Measurements from ENCODE around the gene TLR8. TPM values are rescaled to one million over a fixed set of nuclear protein-coding genes. Genes with fewer than 3 reads are reported as not detected.

TLR8 gene
- polyA plus RNA-seq, 2 of the 4 experiments (the other 2 are of a cell fraction): not detected

GRCh38 chrX:12972243-12972642 is 65.8 kb downstream of the TLR8 start:
- Histone ChIP-seq H3K27ac (peak overlapping the region in 1 of 2 experiments; percentile 69; a peak in 3 of 6 replicates), H3K4me2 (no peak overlapping the region), H3K4me3 (no peak overlapping the region), H3K4me1 (peaks cover 14% of the 10 kb centered on the region), H3K9me3 (no peaks in the 10 kb centered on the region)
- POLR2A ChIA-PET: interaction anchor here (0.5 kb wide), 1 partner anchor 184 kb away, joined by 5 read pairs; no protein-coding TSS in a partner anchor
- FAIRE-seq (no peak), ATAC-seq (no peak), DNase-seq (ENCODE audit: low read depth in 1 of 2, low spot score in 1 of 2) (no peak)
- CTCF ChIA-PET: interaction anchor here (1.4 to 2.1 kb wide), 2 partner anchors 26 to 516 kb away, joined by 4 to 5 read pairs; no protein-coding TSS in a partner anchor
- TF ChIP-seq JUN (IDR thresholded peaks at IDR 0.05) (no peak), TFCP2L1 (CRISPR knock-in tag; IDR thresholded peaks at IDR 0.05) (no peak), HOXB13 (CRISPR knock-in tag; IDR thresholded peaks at IDR 0.05; ENCODE audit: low read depth) (no peak), CBX8 (IDR thresholded peaks at IDR 0.05) (no peak)
- WGBS (ENCODE audit: missing lambda C conversion rate): 94% methylated on average over 6 of the region's 6 CpGs

Other genes starting within 250 kb of the TLR8 start
- 36.4 and 40.3 TPM in 2 replicates for gene PRPS2, start 115.2 kb upstream of the TLR8 start, polyA plus RNA-seq (2011; rRNA removed)
- gene PRPS2, start 115.2 kb upstream of the TLR8 start, polyA plus RNA-seq (2017; fragmentation: RNase III; extraction: RNeasy Plus Mini Kit Qiagen cat#74134 plus additional on column Dnase treatment): 49.6 to 51.8 TPM (median 49.9 TPM) in 3 replicates
- gene TLR7, start 39.5 kb upstream of the TLR8 start, polyA plus RNA-seq (2011; rRNA removed): not detected in 2 replicates
- not detected in 3 replicates for gene TLR7, start 39.5 kb upstream of the TLR8 start, polyA plus RNA-seq (2017; fragmentation: RNase III; extraction: RNeasy Plus Mini Kit Qiagen cat#74134 plus additional on column Dnase treatment)
- gene TMSB4X, start 68.5 kb downstream of the TLR8 start, polyA plus RNA-seq (2011; rRNA removed): 3,130 and 3,742 TPM in 2 replicates
- 6,622 to 7,955 TPM (median 7,447 TPM) in 3 replicates for gene TMSB4X, start 68.5 kb downstream of the TLR8 start, polyA plus RNA-seq (2017; fragmentation: RNase III; extraction: RNeasy Plus Mini Kit Qiagen cat#74134 plus additional on column Dnase treatment)
- gene FAM9C, start 138.0 kb downstream of the TLR8 start, polyA plus RNA-seq (2011; rRNA removed): not detected in 2 replicates
- gene FAM9C, start 138.0 kb downstream of the TLR8 start, polyA plus RNA-seq (2017; fragmentation: RNase III; extraction: RNeasy Plus Mini Kit Qiagen cat#74134 plus additional on column Dnase treatment): 0.03 TPM in 1 of 3 replicates, not detected in the others

Measured in A549 (cell line).